Endodermal cell (in vitro differentiated cells): ENCODE data around the gene IGSF22. TPM values are rescaled to one million over a fixed set of nuclear protein-coding genes. Genes with fewer than 3 reads are reported as not detected.
A peak's percentile ranks its signal among the peaks of the same experiment; 100 is the strongest.

Source experiments
- DNase-seq: peaks from one replicate; pipeline ENCODE4 v3.0.0-alpha.2; 2017
- H3K27ac ChIP-seq: 2 replicates; pipeline ENCODE4 v1.5.1; 2013; ENCODE audit warnings: mild to moderate bottlenecking, low read depth, low read length, moderate library complexity
- H3K27me3 ChIP-seq: 2 replicates; pipeline ENCODE4 v1.6.1; 2013; ENCODE audit warnings: mild to moderate bottlenecking, low read length, moderate library complexity; ENCODE audit not compliant: insufficient read depth, control insufficient read depth, poor library complexity, severe bottlenecking
- H3K36me3 ChIP-seq: 2 replicates; pipeline ENCODE4 v1.7.0; 2013; ENCODE audit warnings: mild to moderate bottlenecking, low read length, moderate library complexity; ENCODE audit not compliant: control insufficient read depth, insufficient read depth
- H3K4me1 ChIP-seq: one replicate; pipeline ENCODE4 v1.7.0; 2013; ENCODE audit warnings: low read length; ENCODE audit not compliant: control insufficient read depth, insufficient read depth
- H3K4me3 ChIP-seq: 2 replicates; pipeline ENCODE4 v1.5.1; 2013; ENCODE audit warnings: mild to moderate bottlenecking, low read length, moderate library complexity
- H3K9ac ChIP-seq: 2 replicates; pipeline ENCODE4 v1.6.1; 2013; ENCODE audit warnings: mild to moderate bottlenecking, low read length, moderate library complexity; ENCODE audit not compliant: poor library complexity, severe bottlenecking; ENCODE audit errors: extremely low read depth
- H3K9me3 ChIP-seq: 2 replicates; pipeline ENCODE4 v1.6.1; 2013; ENCODE audit warnings: mild to moderate bottlenecking, low read length, moderate library complexity; ENCODE audit not compliant: control insufficient read depth
- H3K27ac Mint-ChIP-seq: 2 replicates; pipeline ENCODE4 v1.8.0; 2020; ENCODE audit warnings: mixed read lengths
- H3K27me3 Mint-ChIP-seq: 2 replicates; pipeline ENCODE4 v1.8.0; 2021; ENCODE audit warnings: mild to moderate bottlenecking, mixed read lengths; ENCODE audit not compliant: insufficient read depth
- H3K36me3 Mint-ChIP-seq: 2 replicates; pipeline ENCODE4 v1.8.0; 2020; ENCODE audit warnings: low read depth, mixed read lengths
- H3K4me1 Mint-ChIP-seq: 2 replicates; pipeline ENCODE4 v1.8.0; 2020; ENCODE audit warnings: mixed read lengths
- H3K4me3 Mint-ChIP-seq: 2 replicates; pipeline ENCODE4 v1.8.0; 2020; ENCODE audit warnings: mild to moderate bottlenecking, moderate library complexity, mixed read lengths
- H3K9me3 Mint-ChIP-seq: 2 replicates; pipeline ENCODE4 v1.8.0; 2020; ENCODE audit warnings: mild to moderate bottlenecking, mixed read lengths
- CTCF ChIP-seq: fragments of 200-600 bp; sonication (generic); conservative IDR thresholded peaks from 2 replicates; pipeline ENCODE4 v1.5.0; 2021; ENCODE audit warnings: antibody characterized with exemption, mild to moderate bottlenecking
- WGBS, 2 experiments: methylation state at CpG; one replicate each; pipeline versions ENCODE4 v1.1.5 to v1.1.7; 2013; ENCODE audit warnings: missing lambda C conversion rate in 2 of 2, mixed read lengths in 1 of 2; ENCODE audit not compliant: insufficient coverage in 1 of 2, insufficient read length in 1 of 2; 5-methylcytosine and 5-hydroxymethylcytosine counted together
- long read RNA-seq, 4 experiments: library from polyadenylated mRNA in 2 of 4; library from RNA in 1 of 4; library from capped mRNA in 1 of 4; stranded (forward) in 3 of 4; unstranded in 1 of 4; transcript quantifications; one replicate each; pipeline ENCODE4 v2.0.0, GENCODE V29; 2020 to 2021; ENCODE audit warnings: inconsistent platforms in 1 of 4
- polyA plus RNA-seq, 2 experiments: library from polyadenylated mRNA; stranded (reverse); fragments of 50-300 nt; gene quantifications; one replicate each; pipeline ENCODE4 v1.2.3, GENCODE V29; 2013
- total RNA-seq, 2 donors: library from RNA; stranded (reverse); fragmentation: NEBNext Ultra II Directional in 1 of 2; extraction: Animal tissue kit (Norgen Biotek cat#: 25700) in 1 of 2; gene quantifications; 2 replicates in 1 of 2; 3 replicates in 1 of 2; pipeline ENCODE4 v1.2.1, GENCODE V29; 2021

The IGSF22 gene
- 1 to 10 TPM in 1 of 2 donors, under 1 TPM in 1; 0.22 to 1.6 TPM for total RNA-seq
- polyA plus RNA-seq (2013, experiment 1 of 2): not detected
- polyA plus RNA-seq (2013, experiment 2 of 2): not detected
- long read RNA-seq, experiment 1: 0 reads
- long read RNA-seq, experiment 2: 0 reads
- long read RNA-seq, experiment 3: 0 reads
- long read RNA-seq, experiment 4: 0 reads

GRCh38 chr11:18726040-18726439, at the start of gene IGSF22:
TSS of gene IGSF22 (minus strand) at chr11:18726188. CDS start at chr11:18724236, 1,952 bp downstream.
- Mint-ChIP-seq H3K4me1 (peaks cover 13% of the 10 kb centered on the region), H3K9me3 (no peaks in the 10 kb centered on the region), H3K27ac (no peak within 1 kb of the TSS), H3K27me3 (peaks cover 8% of the 10 kb centered on the region), H3K4me3 (no peak within 1 kb of the TSS), H3K36me3 (no peaks in the 10 kb centered on the region)
- H3K36me3 ChIP-seq: no peaks in the 10 kb centered on the region
- peak; percentile 27 for TF ChIP-seq CTCF
- no peaks in the 10 kb centered on the region for H3K4me1 ChIP-seq
- H3K9ac ChIP-seq: no peak within 1 kb of the TSS
- no peak within 1 kb of the TSS for H3K4me3 ChIP-seq
- H3K27me3 ChIP-seq: no peaks in the 10 kb centered on the region
- WGBS, 2 experiments: 59 to 70% methylated on average over 2 to 7 of the region's 7 CpGs
- DNase-seq: peak; percentile 78
- no peak within 1 kb of the TSS for H3K27ac ChIP-seq
- H3K9me3 ChIP-seq: no peaks in the 10 kb centered on the region

- Histone ChIP-seq H3K4me3 (no peak overlapping the region), H3K4me1 (peaks cover 5% of the 10 kb centered on the region), H3K27ac (no peak overlapping the region), H3K36me3 (no peaks in the 10 kb centered on the region), H3K9ac (no peak overlapping the region), H3K9me3 (no peaks in the 10 kb centered on the region), H3K27me3 (no peaks in the 10 kb centered on the region)
- DNase-seq: no peak
- TF ChIP-seq CTCF: no peak
- H3K27me3 Mint-ChIP-seq: peaks cover 5% of the 10 kb centered on the region
- no peak overlapping the region for H3K4me3 Mint-ChIP-seq
- H3K9me3 Mint-ChIP-seq: no peaks in the 10 kb centered on the region
- H3K4me1 Mint-ChIP-seq: peaks cover 23% of the 10 kb centered on the region
- no peak overlapping the region for H3K27ac Mint-ChIP-seq
- 87 to 93% methylated on average over 6 to 7 of the region's 7 CpGs for WGBS, 2 experiments
- H3K36me3 Mint-ChIP-seq: peaks cover 4% of the 10 kb centered on the region
Observed at GRCh38 chr11:18774801-18775200, 48.8 kb upstream of the IGSF22 start.

- Mint-ChIP-seq H3K4me3 (no peak overlapping the region), H3K36me3 (peaks cover 7% of the 10 kb centered on the region), H3K27ac (no peak overlapping the region), H3K4me1 (peaks cover 21% of the 10 kb centered on the region), H3K9me3 (no peaks in the 10 kb centered on the region), H3K27me3 (peaks cover 3% of the 10 kb centered on the region)
- WGBS, 2 experiments: 83 to 93% methylated on average over 3 of the region's 3 CpGs
- no peaks in the 10 kb centered on the region for H3K9me3 ChIP-seq
- peaks cover 5% of the 10 kb centered on the region for H3K4me1 ChIP-seq
- no peaks in the 10 kb centered on the region for H3K27me3 ChIP-seq
- no peak overlapping the region for H3K4me3 ChIP-seq
- no peak for DNase-seq
- H3K9ac ChIP-seq: no peak overlapping the region
- H3K27ac ChIP-seq: no peak overlapping the region
- no peaks in the 10 kb centered on the region for H3K36me3 ChIP-seq
- no peak for TF ChIP-seq CTCF
Observed at GRCh38 chr11:18773681-18774080, 47.7 kb upstream of the IGSF22 start.
